HG03280 (cell line): ENCODE results near the gene GPR35.

Experiments
- ATAC-seq: cut with Tn5 transposase; IDR thresholded peaks from one replicate; pipeline ENCODE4 v1.9.1; 2021; ENCODE audit warnings: mild to moderate bottlenecking, moderate library complexity; ENCODE audit not compliant: unreplicated experiment

Gene GPR35

DNA sequence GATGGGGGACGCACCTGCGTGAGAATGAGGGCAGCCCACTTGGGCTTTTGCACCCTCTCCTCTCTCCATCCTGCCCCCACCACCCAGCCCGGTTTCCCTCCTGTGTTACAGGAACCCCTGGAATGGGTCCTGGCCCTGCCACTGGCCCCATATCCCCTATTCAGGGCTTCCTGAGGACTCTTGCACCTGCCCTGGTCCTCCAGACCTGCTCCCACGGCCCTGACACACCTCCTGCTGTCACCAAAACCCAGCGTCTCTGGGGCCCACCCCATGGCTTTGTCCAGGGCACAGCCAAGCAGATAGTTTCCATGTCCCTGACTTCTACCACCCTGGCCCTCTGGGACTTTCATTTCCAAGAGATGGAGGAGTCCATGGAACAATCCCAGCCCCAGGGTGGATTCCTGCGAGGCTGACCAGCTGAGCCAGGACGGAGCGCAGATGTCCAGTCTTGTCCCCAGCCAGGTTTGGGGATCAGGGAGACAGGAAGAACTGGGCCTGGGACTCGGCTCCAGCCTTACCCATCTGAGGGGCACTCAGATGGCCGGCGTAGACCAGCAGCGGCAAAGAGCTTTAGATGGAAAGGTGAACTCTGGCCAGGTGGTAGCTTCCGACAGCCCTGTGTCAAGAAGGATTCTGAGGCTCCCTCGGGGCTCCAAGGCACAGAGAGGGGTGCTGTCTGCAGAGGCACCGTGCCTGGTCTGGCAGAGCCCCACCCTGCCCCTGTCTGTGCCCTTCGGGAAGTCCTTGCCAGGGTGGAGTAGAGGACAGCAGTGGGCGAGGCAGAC, 12.0 kb downstream of the GPR35 start:
- ATAC-seq = no peak

DNA sequence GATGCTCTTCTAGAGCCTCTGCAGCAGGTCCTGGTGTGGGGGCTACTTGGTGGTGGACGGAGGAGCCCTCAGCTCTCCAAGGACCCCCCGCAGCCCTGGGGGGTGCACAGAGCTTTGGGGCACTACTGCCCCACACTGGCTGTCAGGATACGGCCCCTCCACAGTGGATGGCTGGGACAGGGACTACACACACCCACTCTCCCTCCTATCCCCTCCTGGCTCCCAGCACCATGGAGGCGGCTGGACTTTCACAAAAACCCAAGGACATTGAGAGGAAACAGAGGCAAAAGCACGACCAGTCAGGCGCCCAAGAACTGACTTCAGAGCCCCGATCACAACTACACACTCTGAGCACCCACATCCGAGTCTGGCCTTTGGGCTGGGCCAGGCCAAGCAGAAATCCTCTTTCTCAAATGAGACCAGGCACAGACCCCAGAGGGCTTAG, 12.6 kb downstream of the GPR35 start:
- no peak for ATAC-seq

DNA sequence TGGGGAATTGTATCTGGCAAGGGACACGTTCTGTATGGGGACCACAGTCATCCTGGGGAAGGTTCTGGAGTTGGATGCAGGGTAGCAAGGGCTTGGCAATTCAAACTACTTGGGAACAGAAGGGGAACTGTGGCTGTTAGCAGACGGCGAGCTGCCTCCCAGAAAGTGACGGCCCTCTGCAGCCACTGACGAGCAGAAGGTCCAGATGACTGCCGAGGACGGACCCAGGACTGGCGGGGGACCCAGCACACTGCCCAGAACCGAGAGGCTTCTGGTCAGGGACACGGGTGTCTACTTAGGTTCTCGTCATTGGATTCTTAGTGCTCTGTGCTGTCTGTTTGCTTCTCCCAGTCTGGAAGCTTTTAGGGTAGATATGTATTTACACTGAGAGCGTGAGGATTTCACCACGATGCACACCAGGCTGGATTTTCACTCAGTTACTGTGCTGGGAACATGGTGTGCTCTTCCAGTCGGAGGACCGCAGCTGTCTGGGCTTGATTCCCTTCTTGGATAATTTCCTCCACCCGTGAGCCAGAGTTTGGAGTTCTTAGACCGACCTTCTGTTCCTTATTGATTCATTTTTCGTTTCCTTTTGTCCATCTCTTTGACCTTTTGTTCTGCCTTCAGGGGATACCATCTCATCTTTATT, 13.4 kb downstream of the GPR35 start:
- no peak for ATAC-seq

DNA sequence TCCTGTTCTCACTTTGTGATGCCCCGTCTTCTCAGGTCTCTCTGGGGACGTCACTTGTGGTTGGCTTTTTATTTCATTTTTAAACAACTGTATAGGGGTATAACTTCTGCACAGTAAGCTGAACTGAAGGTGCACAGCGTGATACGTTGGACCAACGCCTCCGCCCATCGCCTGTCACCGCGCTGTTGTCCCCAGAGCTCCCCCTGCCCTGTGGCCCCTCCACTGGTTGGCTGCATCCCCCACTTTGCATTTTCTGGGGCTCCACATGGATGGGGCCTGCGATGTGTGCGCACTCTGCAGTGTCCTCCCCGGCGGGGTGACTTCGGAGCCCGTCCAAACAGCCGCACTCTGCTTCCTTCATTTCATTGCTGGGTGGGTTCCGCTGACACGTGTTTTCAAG, 14.3 kb downstream of the GPR35 start:
- ATAC-seq = no peak

DNA sequence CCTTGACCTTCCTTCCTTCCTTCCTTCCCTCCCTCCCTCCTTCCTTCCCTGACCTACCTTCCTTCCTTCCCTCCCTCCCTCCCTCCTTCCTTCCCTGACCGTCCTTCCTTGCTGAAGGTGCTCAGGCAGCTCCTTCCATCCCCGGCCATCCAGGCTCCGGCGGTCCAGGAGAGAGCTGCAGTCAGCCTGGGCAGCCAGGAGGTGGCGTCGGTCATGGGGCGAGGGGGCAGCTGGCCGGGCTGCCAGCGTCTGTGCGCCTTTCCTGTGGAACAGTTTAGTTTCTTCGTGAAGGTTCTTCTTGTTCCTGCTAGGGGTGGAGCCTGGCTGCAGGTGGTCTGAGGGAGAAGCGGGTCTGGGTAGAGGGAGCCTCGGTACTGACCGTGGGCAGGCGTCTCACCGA, 15.7 kb downstream of the GPR35 start:
- no peak for ATAC-seq

DNA sequence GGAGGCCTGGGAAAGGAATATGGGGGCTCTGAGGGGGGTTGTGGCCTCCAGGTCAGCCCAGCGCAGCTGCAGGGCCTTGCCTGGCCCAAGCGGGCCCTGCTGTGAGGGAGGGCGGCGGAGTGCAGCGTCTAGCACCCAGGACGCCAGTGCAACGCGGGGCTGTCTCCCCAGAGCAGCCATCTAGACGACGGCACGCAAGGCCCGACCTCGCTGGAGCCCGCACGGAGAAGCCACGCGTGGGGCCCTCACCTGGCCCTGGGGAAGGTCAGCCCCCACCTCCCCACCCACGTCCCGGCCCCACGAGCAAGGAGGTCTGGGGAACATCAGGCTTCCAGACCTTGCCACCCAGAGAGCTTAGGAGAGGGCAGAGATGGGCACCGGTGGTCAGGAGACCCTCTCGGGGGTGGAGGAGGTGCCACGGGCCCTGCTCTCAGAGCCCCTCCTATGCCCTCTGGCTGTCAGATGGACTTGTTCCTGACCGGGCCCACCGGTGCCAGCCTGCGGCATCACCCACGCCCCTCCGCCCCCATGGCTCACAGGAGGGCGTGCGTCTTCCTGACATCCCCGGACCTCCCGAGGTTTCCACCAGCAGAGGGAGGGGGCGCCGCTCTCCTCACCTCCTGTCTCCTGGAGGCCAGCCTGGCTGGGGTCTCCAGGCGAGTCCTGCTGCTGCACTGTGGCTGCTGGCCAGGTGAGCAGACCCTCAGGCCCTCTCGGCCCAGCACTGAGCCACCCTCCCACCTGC, 17.0 kb downstream of the GPR35 start:
- no peak for ATAC-seq

DNA sequence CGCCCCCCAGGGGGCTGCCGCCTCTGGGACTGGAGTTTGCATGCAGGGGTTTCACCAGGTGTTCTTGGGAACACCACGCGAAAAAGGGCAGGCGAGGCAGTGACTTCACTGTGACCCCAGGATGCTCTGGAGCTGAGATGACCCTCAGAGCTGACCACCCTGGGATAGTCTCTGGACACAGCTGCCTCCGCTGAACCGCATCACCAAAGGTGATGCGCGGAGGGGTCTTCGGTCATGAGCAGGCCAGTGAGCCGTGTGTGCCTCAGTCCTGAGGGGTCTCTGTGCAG, 17.5 kb downstream of the GPR35 start:
- no peak for ATAC-seq

DNA sequence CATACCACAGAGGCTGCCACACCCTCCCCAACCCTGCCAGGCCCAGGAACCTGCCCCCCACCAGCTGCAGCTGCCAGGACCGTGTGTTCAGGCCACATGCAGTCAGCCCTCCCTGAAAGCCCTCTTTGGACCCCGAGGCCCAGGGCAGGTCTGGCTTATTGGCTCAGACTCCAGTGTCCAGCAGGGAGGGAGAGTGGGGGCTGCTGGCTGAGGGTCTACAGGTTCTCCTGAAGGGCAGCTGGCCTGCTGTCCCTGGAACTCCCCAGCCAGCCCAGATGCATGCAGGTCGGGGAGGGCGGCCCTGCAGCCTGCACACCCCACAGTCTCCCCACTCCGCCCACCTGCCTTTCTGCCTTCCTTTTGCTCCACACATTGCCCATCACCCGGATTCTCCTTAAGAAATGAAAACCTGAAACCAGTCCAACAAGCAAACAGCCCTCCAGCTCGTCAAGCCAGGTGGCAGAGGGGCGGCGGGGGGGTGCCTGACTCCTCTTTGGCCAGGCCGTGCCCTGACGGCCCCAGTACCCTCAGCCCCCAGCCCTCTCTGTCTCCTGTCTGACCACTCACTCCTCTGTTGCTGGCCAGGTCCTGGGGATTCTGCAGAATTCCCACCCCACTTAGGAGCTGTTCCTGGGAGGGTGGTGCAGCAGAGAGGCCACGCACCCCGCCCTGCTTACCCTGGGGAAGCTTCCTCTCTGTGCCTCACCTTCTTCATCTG, 18.0 kb downstream of the GPR35 start:
- ATAC-seq = no peak

DNA sequence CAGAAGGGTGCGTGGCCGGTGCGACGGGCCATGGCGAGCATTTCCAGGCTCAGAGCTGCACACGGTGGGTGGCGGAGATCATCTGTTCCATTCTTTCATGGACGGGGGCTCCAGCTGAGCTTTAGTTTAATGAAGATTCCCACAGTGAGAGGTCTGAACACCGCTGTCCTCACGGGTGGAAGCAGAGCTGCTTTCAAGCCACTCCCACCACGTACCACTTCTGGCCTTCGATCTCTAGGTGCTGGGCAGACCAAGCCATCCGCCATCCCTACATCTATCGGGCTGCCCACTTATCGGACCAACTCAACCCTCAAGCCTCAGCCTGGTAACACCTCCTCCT, 18.5 kb downstream of the GPR35 start:
- ATAC-seq = no peak

DNA sequence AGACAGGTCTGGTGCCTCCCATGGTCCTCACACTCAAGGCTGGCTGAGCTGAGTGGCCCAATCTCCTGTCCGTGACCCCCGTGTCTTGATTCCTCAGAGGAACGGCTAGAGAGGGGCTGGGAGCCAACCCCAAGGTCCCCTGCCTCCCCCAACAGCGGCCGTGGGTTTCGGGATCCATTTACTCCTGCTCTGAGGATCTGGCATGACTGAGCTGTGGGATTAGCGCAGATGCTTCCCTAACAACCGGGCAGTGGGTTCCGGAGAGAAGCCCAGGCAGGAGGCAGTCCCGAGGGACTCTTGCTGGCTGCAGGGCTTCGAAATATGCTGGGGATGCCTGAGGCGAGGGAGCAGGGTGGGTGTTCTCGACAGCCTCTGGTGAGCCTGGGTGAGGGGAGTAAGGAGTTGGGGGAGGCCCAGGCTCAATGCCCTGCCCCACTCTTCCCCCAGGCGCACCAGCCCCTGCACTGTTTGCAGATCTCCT, 18.9 kb downstream of the GPR35 start:
- no peak for ATAC-seq

DNA sequence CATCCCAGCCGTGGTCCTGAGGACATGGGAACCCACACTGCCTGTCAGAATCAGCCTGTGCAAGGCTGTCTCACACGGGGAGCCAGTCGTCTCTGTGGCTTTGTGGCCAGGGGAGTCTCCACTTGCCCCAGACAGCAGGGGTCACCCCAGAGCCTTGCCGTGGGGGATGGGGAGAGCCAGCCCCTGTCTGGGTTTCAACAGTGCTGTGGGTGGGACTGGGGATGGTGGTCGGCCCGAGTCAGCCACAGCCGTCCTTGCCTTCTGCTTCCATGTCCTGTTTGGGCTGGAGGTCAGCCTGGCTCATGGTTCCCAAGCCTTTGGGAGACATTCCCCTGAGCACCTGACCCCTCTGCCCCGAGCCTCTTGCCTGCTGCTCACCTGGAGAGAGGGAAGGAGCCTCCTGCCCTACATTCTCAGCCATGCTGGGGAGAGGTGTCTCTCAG, 19.6 kb downstream of the GPR35 start:
- ATAC-seq = no peak

DNA sequence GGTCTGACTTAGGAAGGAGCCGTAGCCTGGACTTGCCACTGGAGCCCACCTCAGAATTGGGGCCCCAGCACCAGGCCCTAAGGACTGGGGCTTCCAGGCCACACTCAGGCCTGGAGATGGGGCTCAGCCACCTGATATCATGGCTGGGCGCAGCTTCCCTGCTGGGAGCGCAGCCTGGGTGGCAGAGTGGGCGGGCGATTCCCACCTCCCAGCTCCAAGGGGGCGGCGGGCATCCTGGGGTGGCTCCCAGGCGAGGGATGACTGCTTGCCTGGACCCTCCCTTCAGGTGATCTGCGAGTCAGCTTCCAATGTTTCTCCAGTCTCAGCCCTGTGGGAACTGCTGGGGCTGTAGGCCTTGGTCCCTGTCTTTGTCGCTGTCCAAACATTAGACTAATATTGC, 20.1 kb downstream of the GPR35 start:
- no peak for ATAC-seq

DNA sequence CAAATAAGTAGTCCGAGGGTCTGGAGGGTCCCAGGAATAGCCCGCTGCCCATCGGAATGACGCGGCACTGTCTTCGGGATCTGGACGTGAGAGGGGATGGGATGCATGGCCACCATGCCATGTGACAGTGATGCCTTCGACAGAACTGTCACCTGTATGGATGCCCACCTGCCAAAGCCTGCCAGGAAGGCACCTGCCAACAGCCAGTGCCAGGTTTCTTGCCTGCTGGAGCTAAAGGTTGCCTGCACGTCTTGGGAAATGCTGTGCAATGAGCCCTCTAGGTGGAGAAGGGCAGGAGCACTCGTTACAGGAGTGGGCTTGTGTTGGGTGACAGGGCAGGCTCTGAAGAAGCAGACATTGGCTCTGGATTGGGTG, 20.5 kb downstream of the GPR35 start:
- ATAC-seq = no peak

DNA sequence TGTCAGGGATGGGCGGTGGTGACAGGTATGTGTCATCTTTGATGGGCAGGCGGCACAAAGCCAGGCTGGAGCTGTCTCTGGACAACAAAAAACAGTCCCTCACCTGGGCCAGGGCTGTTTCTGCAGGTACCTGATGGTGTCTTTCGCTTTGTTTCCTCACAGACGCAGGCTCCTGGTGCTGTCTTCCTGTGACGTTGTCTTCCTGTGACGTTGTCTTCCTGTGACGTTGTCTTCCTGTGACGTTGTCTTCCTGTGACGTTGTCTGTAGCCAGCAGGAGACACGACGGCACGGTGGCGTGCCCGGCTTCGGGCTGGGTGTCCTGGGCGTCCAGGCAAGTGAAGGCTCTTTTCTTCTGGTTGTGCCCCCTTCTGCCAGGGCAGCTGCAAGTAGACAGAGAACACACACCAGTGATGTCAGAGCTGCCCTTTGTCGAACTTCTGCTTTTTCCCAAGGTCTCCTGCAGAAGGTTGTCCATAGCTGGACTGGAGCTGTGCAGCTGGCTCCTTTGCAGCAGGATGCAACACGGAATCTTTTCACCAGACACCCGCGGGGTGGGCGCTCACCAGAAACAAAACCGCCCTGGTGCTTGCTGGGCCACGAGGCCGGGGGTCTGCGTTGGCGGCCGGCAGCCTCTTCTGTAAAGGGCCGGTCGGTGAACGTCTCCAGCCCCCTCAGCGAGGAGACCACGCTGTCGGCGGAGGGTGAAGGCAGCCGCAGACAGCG, 21.1 kb downstream of the GPR35 start:
- no peak for ATAC-seq

DNA sequence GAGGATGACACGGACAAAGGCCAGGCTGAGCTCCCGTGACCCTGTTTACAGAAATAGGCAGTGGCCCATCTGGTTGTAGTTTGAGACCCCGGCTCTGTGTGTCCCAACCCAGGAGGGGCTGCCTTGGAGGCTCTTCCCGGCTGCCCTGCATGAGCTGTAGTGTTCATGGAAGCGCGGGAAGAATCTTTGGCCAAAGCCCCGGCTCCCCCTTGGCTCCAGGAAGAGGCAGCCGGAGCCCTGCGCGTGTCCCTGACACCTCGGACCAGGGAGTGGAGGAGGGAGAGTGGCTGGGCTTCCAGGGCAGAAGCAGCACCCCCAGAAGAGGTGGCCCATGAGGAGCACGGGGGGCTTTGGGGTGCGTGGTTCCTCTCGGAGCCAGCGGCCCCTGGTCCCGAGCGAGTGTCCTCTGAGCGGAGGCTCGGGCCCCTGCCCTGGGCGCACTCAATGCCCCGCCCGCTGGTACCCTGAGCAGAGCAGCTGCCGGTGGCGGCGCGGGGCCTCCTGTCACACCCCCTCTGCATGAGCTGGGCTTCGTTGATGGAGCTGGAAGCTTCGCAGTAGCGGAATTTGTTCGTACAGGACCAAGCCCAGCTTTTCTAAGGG, 21.7 kb downstream of the GPR35 start:
- no peak for ATAC-seq

DNA sequence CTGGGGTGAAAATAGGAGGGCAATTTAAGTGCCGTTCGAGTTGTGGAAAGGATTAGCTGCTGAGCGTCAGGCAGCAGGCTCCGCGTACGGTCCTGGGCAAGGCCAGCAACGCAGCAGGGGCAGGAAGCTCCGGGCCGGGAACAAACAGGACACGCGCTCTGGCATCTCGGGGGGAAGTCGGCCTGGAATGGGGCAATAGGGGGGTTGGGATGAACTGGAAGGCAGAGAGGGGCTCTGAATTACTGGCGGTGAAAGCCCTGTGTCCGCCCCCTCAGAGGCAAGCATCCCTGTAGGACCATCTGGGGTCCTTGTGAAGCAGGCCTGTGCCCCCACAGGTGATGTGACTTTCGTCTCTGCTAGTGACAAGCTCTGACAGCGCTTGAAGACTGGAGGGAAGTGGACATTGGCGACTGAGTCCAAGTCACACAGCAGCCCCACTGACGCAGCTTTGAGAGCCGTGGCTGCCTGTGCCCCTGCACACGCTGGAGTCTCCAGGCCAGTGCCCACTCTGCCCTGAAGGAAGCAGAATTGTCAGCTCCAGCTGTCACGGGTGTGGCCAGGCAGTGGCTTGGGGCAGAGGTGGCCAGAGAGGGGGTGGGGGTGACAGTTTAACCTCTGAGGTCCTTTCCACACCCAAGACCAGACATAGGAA, 22.3 kb downstream of the GPR35 start:
- no peak for ATAC-seq

DNA sequence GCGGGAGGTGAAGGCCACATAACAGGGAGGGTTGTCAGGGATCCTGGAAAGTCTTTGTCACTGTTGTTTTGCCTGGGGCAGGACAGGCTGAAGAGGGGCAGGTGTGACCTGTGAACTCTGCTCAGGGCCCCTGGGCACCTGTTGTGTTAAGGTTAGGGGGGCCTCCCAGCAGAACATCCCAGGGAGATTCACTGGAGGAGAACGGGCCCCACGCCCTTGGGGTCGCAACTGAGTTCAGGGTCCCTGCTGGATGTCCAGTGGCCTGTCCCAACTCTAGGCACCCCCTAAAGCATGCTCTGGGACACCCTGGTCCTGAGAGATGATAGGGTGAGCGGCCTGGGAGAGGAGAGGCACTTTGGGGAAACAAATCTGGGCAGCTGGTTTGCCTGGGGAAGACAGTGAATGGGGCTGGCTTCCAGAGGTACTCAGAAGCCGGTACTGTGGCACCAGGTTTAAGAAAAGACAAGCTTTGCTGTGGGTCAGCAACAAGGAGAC, 22.9 kb downstream of the GPR35 start:
- no peak for ATAC-seq

DNA sequence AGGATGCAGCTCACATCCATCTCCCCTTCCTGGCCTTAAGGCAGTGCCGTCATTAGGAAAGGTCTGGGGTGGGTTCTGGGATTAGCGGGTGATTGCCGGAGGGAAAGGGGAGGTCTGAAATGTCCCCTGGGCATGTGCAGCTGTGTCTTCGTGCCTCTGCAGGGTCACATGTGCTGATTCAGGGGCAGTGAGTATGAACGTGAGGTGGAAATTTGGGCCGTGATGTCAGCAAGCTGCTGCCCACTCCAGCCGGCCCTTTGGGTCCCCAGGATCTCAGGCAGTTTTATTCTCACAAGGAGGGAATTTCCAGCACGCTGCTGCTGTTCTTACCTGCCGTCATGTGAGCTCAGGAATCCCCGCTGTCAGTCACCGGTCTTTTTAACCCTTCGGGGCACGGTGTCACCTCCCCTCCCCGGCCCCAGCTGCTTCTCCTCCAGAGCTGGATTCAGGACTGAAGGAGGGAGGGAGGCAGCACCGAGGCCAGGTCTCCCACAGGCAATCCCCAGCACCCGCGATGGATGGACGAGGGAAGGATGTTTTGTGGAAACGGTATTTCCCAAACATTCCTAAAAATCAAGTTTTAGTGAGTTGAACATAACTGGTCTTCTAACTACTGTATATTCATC, 23.5 kb downstream of the GPR35 start:
- no peak for ATAC-seq

DNA sequence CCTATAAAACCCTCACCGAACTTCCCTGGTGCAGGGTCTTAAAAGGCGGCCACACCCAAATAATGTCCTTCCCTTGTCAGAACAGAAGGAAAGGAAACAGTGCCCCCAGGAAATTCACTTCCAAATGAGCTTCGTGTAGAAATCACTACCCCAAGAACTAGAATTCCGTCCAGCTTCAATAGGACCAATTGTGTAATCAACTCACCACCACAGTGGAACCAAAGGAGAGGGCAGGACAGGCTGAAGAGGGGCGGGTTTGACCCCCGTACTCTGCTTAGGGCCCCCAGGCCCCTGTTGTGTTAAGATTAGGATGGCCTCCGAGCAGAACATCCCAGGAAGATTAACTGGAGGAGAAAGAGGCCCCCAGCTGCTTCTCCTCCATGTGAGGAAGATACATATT, 24.1 kb downstream of the GPR35 start:
- ATAC-seq = no peak
